Right atrium auricular region (tissue), 2 donors: Measurements from ENCODE around the gene MINDY3. TPM values are rescaled to one million over a fixed set of nuclear protein-coding genes. Genes with fewer than 3 reads are reported as not detected.
"Not testable (repeated sequence)": the region's sequence is repeated elsewhere in the genome, so short reads cannot be mapped to it uniquely, and the experiment has no call there.

Source experiments
- DNase-seq: peaks from one replicate; pipeline ENCODE4 v3.0.0-alpha.2; 2019; ENCODE audit warnings: low spot score
- H3K27ac ChIP-seq, 2 donors: fragments of 200-600 bp; sonication (generic); 1 replicate in 1 of 2; 2 replicates in 1 of 2; pipeline ENCODE4 v1.5.1; 2016 to 2019
- H3K27me3 ChIP-seq, 2 donors: fragments of 200-600 bp; sonication (generic); one replicate each; pipeline versions ENCODE4 v1.5.1 to v1.6.0; 2017 to 2019
- H3K36me3 ChIP-seq: fragments of 200-600 bp; sonication (generic); one replicate; pipeline ENCODE4 v1.5.1; 2016
- H3K4me1 ChIP-seq, 2 donors: fragments of 200-600 bp; sonication (generic); one replicate each; pipeline versions ENCODE4 v1.5.1 to v1.6.0; 2017 to 2019
- H3K4me3 ChIP-seq, 2 donors: fragments of 200-600 bp; sonication (generic); 1 replicate in 1 of 2; 2 replicates in 1 of 2; pipeline ENCODE4 v1.5.1; 2017 to 2019; ENCODE audit warnings: mild to moderate bottlenecking in 1 of 2, moderate library complexity in 1 of 2
- H3K9me3 ChIP-seq, 2 donors: fragments of 200-600 bp; sonication (generic); one replicate each; pipeline ENCODE4 v1.5.1; 2019
- CTCF ChIP-seq, 2 donors: fragments of 200-600 bp; sonication (generic); IDR thresholded peaks; one replicate each; pipeline ENCODE4 v1.5.1; 2019; ENCODE audit warnings: antibody characterized with exemption in 2 of 2
- total RNA-seq, 2 donors: library from RNA; depleted of rRNA; stranded (reverse); fragments of >200 nt; gene quantifications; one replicate each; pipeline ENCODE4 v1.1.0, GENCODE V29; 2016

Gene MINDY3
- total RNA-seq, 2 donors from 2014 or later: 15.1 to 15.3 TPM

- Histone ChIP-seq H3K27me3 (no peaks in the 10 kb centered on the region), H3K4me1 (no peaks in the 10 kb centered on the region), H3K27ac (no peak overlapping the region), H3K4me3 (no peak overlapping the region), H3K36me3 (peaks cover 22% of the 10 kb centered on the region), H3K9me3 (no peaks in the 10 kb centered on the region)
- DNase-seq: no peak
- TF ChIP-seq CTCF (IDR thresholded peaks at IDR 0.05): no peak
Observed at GRCh38 chr10:15782851-15783250, 77.5 kb downstream of the MINDY3 start.

DNA sequence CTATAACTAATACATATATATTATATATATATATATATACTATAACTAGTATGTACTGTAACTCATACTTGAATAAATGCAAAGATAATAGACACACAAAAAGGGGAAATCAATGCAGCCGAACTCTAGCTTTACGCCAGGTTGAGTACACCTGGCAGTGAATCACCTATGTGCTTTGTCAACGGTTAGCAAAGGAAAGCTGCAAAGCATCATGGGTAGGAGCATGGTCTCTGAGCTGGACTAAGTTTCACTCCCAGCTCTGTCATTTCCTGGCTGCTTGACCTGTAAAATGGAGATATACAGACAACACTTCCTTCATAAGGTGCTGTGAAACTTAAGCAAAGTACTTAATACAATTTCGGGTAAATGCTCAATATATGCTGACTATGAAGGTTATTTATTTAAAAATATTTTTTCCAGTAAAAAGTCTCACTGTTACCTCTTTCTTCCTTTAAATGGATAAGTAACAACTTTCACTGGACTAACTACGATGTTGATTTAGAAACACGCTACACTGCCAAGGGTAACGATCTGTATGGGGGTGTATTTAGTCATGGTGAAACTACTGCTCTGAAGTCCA lies 78.8 kb downstream of the MINDY3 start:
- Histone ChIP-seq H3K9me3 (peaks cover 0 to 8% of the 10 kb centered on the region in 2 donors), H3K36me3 (peaks cover 19% of the 10 kb centered on the region), H3K27me3 (no peaks in the 10 kb centered on the region), H3K27ac (no peak overlapping the region), H3K4me1 (no peaks in the 10 kb centered on the region), H3K4me3 (no peak overlapping the region)
- no peak for DNase-seq
- no peak for TF ChIP-seq CTCF (IDR thresholded peaks at IDR 0.05)

DNA sequence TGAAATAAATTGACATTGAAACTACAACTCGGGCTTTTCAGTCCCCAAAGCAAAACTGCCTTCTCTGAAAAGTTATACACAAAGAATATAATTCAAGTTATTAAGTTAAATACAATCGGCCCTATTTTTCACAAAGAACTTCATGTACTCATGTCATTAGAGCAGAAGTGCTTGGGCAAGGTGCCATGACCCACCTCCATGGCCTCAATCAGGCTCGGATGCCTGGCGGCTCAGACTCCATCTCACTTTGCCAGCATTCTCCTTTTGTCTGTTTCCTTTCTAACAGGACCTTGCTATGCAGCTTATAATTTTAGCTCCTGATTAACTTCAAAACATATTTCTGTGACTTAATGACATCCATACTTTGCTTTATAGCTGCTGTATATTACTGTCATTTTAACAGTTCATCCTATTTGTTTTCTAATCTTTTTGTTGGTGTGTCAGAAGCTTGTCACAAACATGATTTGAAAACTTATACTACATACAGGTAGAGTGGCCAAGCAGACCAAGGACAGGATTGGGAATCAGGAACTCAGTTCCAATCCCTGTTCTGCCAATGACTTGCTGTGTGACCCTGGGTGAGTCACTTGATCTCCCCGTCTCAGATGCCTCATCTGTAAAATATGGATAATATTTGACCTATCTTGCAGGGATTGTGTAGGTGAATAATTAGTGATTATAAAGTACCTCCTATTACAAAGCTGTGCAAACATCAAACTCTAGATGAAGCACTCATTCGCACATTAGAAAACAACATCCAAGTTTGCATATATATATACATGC lies 79.8 kb downstream of the MINDY3 start:
- H3K36me3 ChIP-seq: peaks cover 12% of the 10 kb centered on the region
- no peak overlapping the region for H3K27ac ChIP-seq
- H3K9me3 ChIP-seq: peaks cover 0 to 8% of the 10 kb centered on the region in 2 donors
- TF ChIP-seq CTCF (IDR thresholded peaks at IDR 0.05): no peak
- H3K4me1 ChIP-seq: no peaks in the 10 kb centered on the region
- no peak for DNase-seq
- no peak overlapping the region for H3K4me3 ChIP-seq
- H3K27me3 ChIP-seq: no peaks in the 10 kb centered on the region

GRCh38 chr10:15775513-15775912 lies 84.8 kb downstream of the MINDY3 start:
- DNase-seq: no peak
- H3K4me3 ChIP-seq: no peak overlapping the region
- no peaks in the 10 kb centered on the region for H3K27me3 ChIP-seq
- H3K9me3 ChIP-seq: peaks cover 0 to 8% of the 10 kb centered on the region in 2 donors
- no peaks in the 10 kb centered on the region for H3K4me1 ChIP-seq
- H3K36me3 ChIP-seq: peaks cover 12% of the 10 kb centered on the region
- no peak overlapping the region for H3K27ac ChIP-seq
- no peak for TF ChIP-seq CTCF (IDR thresholded peaks at IDR 0.05)

DNA sequence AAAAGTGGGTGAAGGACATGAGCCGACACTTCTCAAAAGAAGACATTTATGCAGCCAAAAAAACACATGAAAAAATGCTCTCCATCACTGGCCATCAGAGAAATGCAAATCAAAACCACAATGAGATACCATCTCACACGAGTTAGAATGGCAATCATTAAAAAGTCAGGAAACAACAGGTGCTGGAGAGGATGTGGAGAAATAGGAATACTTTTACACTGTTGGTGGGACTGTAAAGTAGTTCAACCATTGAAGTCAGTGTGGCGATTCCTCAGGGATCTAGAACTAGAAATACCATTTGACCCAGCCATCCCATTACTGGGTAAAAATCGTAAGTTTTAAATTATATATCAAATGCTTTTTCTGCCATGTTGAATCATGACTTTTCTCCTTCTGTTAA lies 85.8 kb downstream of the MINDY3 start:
- not testable (repeated sequence) for DNase-seq, H3K4me3 ChIP-seq, H3K27me3 ChIP-seq, H3K4me1 ChIP-seq, H3K27ac ChIP-seq, H3K9me3 ChIP-seq
- H3K36me3 ChIP-seq: peaks cover 12% of the 10 kb centered on the region

DNA sequence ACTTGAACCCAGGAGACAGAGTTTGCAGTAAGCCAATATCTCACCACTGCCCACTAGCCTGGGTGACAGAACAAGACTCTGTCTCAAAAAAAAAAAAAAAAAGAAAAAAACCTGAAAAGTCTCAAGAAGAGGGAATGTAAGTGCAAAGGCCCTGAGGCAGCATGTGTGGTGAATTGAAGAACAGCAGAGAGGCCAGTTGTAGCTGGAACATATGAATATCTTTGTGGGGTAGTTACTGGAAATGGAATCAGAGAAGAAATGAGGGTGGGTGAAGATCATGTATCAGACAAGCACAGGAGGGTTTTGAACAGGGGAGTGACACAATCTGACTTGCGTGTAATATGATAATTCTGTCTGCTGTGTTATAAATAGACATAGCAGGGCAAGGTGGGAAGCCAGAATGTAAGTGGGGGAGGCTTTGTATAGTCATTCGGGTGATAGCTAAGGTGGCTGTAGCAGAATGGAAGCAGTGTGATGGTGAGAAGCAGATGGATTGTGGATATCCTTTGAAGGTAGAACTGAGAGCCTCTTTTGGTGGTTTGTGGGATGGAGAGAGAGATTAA lies 95.3 kb downstream of the MINDY3 start:
- Histone ChIP-seq H3K27ac (no peak overlapping the region), H3K4me1 (no peaks in the 10 kb centered on the region), H3K4me3 (no peak overlapping the region), H3K36me3 (no peaks in the 10 kb centered on the region), H3K9me3 (no peaks in the 10 kb centered on the region), H3K27me3 (no peaks in the 10 kb centered on the region)
- no peak for DNase-seq
- no peak for TF ChIP-seq CTCF (IDR thresholded peaks at IDR 0.05)
